Parathyroid adenoma (tissue), 2 donors: ENCODE results near the gene ERV3-1.
"Not testable (repeated sequence)": the region's sequence is repeated elsewhere in the genome, so short reads cannot be mapped to it uniquely, and the experiment has no call there.

Experiments
- H2AFZ ChIP-seq: fragments of 300-600 bp; sonication (generic); one replicate; pipeline ENCODE4 v1.7.0; 2017; ENCODE audit warnings: antibody characterized with exemption, mild to moderate bottlenecking
- H3K27ac ChIP-seq: fragments of 300-600 bp; sonication (generic); one replicate; pipeline ENCODE4 v1.7.0; 2017
- H3K27me3 ChIP-seq: fragments of 300-600 bp; sonication (generic); one replicate; pipeline ENCODE4 v1.7.0; 2017; ENCODE audit warnings: low read length; ENCODE audit not compliant: control insufficient read depth, insufficient read depth
- H3K36me3 ChIP-seq: fragments of 300-600 bp; sonication (generic); one replicate; pipeline ENCODE4 v1.7.0; 2017; ENCODE audit warnings: low read length; ENCODE audit not compliant: control insufficient read depth, insufficient read depth
- H3K4me1 ChIP-seq: fragments of 300-600 bp; sonication (generic); one replicate; pipeline ENCODE4 v1.7.0; 2017; ENCODE audit warnings: control low read depth
- H3K4me2 ChIP-seq: fragments of 300-600 bp; sonication (generic); one replicate; pipeline ENCODE4 v1.7.0; 2017; ENCODE audit warnings: low read length
- H3K4me3 ChIP-seq: fragments of 300-600 bp; sonication (generic); one replicate; pipeline ENCODE4 v1.7.0; 2017; ENCODE audit warnings: low read depth, low read length
- H3K79me2 ChIP-seq: fragments of 300-600 bp; sonication (generic); one replicate; pipeline ENCODE4 v1.7.0; 2017; ENCODE audit warnings: control low read depth
- H3K9ac ChIP-seq: fragments of 300-600 bp; sonication (generic); one replicate; pipeline ENCODE4 v1.7.0; 2017; ENCODE audit warnings: mild to moderate bottlenecking
- H3K9me3 ChIP-seq: fragments of 300-600 bp; sonication (generic); one replicate; pipeline ENCODE4 v1.7.0; 2017; ENCODE audit warnings: low read length; ENCODE audit not compliant: control insufficient read depth
- TF ChIP-seq, protein P1 (sequence below): fragments of 300-600 bp; sonication (generic); IDR thresholded peaks from one replicate; pipeline ENCODE4 v1.7.0; 2017; ENCODE audit warnings: antibody characterized with exemption, mild to moderate bottlenecking
- donor health status: primary hyperparathyroidism.

The ERV3-1 gene

DNA sequence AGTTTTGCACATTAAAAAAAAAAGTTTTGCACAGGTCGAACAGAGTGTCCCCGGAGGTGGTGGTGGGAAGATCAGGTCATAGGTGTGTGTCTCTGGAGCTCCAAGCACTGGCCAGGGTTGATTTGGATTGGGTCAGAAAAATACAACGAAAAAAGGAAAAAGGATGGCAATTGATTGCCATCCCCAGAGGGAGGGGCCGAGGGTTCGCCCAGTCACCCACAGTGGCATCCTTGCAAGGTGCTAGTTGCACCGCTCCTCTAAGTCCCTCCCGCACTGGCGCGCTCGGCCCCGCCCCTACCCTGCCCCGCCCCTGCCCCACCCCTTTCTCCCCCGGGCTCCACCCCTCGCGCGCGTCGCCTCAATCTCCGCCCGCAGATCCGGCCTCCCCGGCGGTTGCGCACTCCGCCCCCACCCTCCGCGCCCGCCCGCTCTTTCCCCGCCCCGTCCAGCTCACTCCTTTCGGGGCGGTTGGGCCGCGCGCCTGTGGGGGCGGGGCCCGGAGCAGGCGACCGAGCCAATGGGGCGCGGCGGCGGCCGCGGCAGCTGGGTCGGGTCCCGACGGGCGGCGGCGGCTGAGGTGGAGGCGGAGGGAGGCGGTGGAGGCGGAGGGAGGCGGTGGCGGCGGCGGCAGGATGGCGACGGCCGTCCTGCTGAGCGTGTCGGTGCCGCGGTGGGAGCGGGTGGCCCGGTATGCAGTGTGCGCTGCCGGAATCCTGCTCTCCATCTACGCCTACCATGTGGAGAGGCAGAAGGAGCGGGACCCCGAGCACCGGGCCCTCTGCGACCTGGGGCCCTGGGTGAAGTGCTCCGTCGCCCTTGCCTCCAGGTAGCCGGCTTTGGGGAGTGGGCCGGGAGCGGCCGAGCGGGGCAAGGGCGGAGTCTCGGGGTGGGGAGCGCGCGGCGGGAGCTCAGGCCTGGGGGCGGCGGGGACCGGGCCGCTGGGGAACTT, 31.5 kb upstream of the ERV3-1 start:
- Histone ChIP-seq H2AFZ (peak overlapping the region; percentile 96), H3K4me2 (no peak overlapping the region), H3K36me3 (no peaks in the 10 kb centered on the region), H3K9ac (no peak overlapping the region), H3K4me3 (peak overlapping the region; percentile 57), H3K27ac (peak overlapping the region; percentile 72), H3K79me2 (peaks cover 23% of the 10 kb centered on the region), H3K9me3 (no peaks in the 10 kb centered on the region), H3K4me1 (peaks cover 7% of the 10 kb centered on the region), H3K27me3 (no peaks in the 10 kb centered on the region)
- TF ChIP-seq, protein P1, sequence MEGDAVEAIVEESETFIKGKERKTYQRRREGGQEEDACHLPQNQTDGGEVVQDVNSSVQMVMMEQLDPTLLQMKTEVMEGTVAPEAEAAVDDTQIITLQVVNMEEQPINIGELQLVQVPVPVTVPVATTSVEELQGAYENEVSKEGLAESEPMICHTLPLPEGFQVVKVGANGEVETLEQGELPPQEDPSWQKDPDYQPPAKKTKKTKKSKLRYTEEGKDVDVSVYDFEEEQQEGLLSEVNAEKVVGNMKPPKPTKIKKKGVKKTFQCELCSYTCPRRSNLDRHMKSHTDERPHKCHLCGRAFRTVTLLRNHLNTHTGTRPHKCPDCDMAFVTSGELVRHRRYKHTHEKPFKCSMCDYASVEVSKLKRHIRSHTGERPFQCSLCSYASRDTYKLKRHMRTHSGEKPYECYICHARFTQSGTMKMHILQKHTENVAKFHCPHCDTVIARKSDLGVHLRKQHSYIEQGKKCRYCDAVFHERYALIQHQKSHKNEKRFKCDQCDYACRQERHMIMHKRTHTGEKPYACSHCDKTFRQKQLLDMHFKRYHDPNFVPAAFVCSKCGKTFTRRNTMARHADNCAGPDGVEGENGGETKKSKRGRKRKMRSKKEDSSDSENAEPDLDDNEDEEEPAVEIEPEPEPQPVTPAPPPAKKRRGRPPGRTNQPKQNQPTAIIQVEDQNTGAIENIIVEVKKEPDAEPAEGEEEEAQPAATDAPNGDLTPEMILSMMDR: no peak

DNA sequence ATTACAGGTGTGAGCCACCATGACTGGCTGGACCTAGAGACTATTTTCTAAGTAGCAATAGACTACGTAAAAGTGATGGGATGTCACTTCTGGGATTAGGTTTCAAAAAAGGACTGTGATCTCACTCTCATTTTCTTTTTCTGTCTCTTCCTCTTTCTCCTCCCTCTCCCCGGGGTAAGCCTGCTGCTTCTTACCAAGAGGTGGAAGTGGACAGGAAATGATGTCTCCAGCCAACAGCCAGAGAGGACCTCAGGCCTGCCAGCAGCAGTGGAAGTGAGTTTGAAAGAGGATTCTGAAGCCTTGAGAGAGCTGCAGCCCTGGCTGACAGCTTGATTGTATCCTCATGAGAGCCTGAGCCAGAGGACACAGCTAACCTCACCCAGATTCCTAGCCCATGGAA, 30.0 kb upstream of the ERV3-1 start:
- Histone ChIP-seq H2AFZ (peak overlapping the region; percentile 38), H3K27ac (peak overlapping the region; percentile 8)
- not testable (repeated sequence) for H3K4me1 ChIP-seq

DNA sequence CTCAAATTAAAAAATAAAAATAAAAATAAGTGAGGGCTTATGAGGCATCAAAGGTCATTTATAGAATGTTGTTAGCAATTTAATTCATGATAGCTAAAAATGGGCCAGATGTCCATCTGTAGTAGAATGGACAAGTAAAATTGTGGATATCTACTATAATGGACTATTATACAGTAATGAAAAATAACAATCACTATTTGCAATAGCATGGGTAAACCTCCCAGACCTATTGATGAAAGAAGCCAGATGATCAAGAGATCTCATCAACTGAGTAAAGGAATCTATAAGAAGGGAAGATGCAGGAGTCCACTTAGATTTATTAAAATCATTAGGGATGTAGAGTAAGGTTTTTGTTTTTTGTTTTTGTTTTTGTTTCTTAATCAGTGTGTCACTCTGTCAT, 29.0 kb upstream of the ERV3-1 start:
- not testable (repeated sequence) for H3K4me1 ChIP-seq, H3K79me2 ChIP-seq, H3K27me3 ChIP-seq, H2AFZ ChIP-seq, H3K9ac ChIP-seq, H3K36me3 ChIP-seq, H3K4me3 ChIP-seq, H3K27ac ChIP-seq, H3K4me2 ChIP-seq, H3K9me3 ChIP-seq

More for the DNA sequence above, 30.0 kb upstream of the ERV3-1 start:
- not testable (repeated sequence) for H3K9me3 ChIP-seq, H3K36me3 ChIP-seq, H3K27me3 ChIP-seq, H3K4me2 ChIP-seq, H3K9ac ChIP-seq, H3K4me3 ChIP-seq
- H3K79me2 ChIP-seq: peaks cover 12% of the 10 kb centered on the region

DNA sequence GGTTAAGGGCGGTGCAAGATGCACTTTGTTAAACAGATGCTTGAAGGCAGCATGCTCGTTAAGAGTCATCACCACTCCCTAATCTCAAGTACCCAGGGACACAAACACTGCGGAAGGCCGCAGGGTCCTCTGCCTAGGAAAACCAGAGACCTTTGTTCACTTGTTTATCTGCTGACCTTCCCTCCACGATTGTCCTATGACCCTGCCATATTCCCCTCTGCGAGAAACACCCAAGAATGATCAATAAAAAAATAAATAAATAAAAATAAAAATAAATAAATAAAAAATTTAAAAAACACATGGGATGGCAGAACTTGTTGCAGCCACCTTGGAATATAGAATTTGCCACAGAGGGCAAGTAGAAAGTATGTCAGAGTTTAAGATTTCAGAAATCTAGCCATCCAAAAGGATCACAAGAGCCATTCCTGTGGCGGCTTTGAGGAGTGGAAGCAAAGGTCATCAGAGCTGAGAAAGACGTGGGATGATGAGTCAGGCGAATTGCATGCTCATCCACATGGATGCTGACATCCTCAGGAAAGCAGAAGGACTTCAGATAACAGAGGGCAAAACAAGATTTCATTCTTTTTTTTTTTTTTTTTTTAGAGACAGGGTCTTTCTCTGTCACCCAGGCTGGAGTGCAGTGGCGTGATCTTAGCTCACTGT, 27.8 kb upstream of the ERV3-1 start:
- H3K27ac ChIP-seq, H3K4me1 ChIP-seq, H2AFZ ChIP-seq, H3K27me3 ChIP-seq, H3K79me2 ChIP-seq, H3K36me3 ChIP-seq, H3K9ac ChIP-seq, H3K4me2 ChIP-seq, H3K4me3 ChIP-seq, H3K9me3 ChIP-seq: not testable (repeated sequence)

DNA sequence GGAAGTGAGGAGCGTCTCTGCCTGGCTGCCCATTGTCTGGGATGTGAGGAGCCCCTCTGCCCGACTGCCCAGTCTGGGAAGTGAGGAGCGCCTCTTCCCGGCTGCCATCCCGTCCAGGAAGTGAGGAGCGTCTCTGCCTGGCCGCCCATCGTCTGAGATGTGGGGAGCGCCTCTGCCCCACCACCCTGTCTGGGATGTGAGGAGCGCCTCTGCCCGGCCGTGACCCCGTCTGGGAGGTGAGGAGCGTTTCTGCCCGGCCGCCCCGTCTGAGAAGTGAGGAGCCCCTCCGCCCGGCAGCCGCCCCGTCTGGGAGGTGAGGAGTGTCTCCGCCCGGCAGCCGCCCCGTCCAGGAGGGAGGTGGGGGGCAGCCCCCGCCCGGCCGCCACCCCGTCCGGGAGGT, 26.9 kb upstream of the ERV3-1 start:
- H3K79me2 ChIP-seq, H3K27me3 ChIP-seq, H3K9ac ChIP-seq, H3K36me3 ChIP-seq, H3K4me3 ChIP-seq, H3K27ac ChIP-seq, H3K4me1 ChIP-seq, H2AFZ ChIP-seq, H3K4me2 ChIP-seq, H3K9me3 ChIP-seq: not testable (repeated sequence)

DNA sequence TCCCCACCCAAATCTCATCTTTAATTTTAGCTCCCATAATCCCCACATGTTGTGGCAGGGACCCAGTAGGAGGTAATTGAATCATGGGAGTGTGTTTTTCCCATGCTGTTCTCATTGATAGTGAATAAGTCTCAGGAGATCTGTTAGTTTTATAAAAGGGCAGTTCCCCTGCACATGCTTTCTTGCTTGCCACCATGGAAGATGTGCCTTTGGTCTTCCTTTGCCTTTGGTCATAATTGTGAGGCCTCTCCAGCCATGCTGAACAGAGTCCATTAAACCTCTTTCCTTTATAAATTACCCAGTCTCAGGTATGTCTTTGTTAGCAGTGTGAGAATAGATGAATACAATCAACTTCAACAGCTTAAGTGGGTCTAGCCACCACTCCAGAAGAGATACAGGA, 18.5 kb upstream of the ERV3-1 start:
- H3K4me1 ChIP-seq, H3K36me3 ChIP-seq, H3K27ac ChIP-seq, H3K4me2 ChIP-seq, H3K79me2 ChIP-seq, H3K9me3 ChIP-seq, H3K9ac ChIP-seq, H3K27me3 ChIP-seq, H3K4me3 ChIP-seq, H2AFZ ChIP-seq: not testable (repeated sequence)

DNA sequence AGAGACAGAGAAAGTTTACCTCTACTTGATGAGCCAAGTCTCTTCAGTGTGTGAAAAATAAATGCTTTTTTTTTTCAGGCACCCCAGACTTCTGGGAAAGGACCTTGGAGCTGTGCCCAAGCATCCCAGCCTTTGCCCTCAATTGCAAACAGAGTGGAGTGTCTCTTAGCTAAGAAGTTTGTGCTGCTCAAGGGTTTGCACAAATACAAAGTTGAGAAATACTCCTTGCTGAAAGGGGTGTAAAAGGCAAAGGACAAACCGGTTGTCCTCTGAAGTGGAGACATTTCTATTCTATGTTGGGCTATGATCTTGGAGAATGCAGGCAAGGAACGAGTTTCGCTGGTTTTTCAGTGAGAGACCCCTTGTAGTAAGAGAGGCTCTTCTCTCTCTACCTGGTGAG, 14.5 kb upstream of the ERV3-1 start:
- H3K79me2 ChIP-seq, H3K27me3 ChIP-seq, H3K9ac ChIP-seq, H3K9me3 ChIP-seq, H3K4me1 ChIP-seq, H3K27ac ChIP-seq, H2AFZ ChIP-seq, H3K36me3 ChIP-seq, H3K4me2 ChIP-seq, H3K4me3 ChIP-seq: not testable (repeated sequence)

DNA sequence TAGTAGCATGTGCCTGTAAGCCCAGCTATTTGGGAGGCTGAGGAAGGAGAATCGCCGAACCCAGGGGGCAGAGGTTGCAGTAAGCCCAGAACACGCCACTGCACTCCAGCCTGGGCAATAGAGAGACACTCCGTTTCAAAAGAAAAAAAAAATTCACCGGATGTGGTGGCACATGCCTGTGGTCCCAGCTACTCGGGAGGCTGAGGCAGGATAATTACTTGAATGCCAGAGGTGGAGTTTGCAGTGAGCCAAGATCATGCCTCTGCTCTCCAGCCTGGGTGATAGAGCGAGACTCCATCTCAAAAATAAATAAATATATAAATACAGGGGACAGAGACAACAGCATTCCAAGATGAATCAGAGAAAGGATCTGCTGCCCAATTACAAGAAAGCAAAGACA, 3.4 kb upstream of the ERV3-1 start:
- H3K36me3 ChIP-seq, H3K27ac ChIP-seq, H3K4me3 ChIP-seq, H3K9me3 ChIP-seq, H3K27me3 ChIP-seq, H3K9ac ChIP-seq, H3K79me2 ChIP-seq, H3K4me1 ChIP-seq, H3K4me2 ChIP-seq: not testable (repeated sequence)
- H2AFZ ChIP-seq: peak overlapping the region; percentile 22

DNA sequence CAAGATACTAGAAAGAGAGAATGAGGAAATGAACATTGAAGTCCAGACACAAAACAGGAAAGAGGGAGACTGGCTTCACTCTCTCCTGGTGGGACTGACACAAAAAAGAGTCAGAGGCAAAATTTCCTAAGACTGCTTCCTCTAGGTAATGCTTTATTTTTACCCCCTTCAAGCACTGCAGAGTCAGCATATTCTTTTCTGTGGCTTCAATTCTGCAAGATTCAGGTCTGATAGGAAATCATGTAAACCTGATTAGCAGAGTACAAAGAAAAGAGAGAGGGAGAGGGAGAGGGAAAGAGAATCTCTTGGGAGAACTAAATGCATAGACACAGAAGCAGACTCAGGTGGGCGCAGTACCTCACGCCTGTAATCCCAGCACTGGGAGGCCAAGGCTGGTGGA, 2.9 kb upstream of the ERV3-1 start:
- H3K9me3 ChIP-seq, H2AFZ ChIP-seq, H3K9ac ChIP-seq, H3K4me3 ChIP-seq, H3K36me3 ChIP-seq, H3K27ac ChIP-seq, H3K4me2 ChIP-seq, H3K79me2 ChIP-seq, H3K27me3 ChIP-seq: not testable (repeated sequence)
- peaks cover 11% of the 10 kb centered on the region for H3K4me1 ChIP-seq

DNA sequence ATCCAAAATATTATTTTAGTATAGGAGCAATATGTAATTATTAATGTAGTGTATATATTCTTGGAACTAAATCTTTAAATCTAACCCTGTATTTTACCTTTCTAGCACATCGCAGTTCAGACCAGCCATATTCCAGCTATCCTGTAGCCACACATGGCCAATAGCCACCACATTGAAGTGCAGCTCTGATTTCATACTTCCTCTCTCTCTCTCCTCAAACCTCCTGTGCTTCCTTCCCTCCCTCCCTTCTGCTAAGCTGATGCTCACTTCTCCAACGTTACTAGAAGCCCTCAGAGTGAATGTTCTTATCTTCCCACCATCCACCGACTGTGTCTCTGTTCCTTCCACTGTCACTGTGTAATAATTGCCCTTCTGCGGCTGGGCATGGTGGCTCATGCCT, 549 bp upstream of the ERV3-1 start:
- Histone ChIP-seq H3K27ac (peak overlapping the region; percentile 73), H3K4me2 (peak overlapping the region; percentile 66), H2AFZ (peak overlapping the region; percentile 77), H3K4me3 (peak overlapping the region; percentile 93), H3K4me1 (peaks cover 14% of the 10 kb centered on the region)
- not testable (repeated sequence) for H3K79me2 ChIP-seq, H3K36me3 ChIP-seq, H3K27me3 ChIP-seq, H3K9ac ChIP-seq, H3K9me3 ChIP-seq
